ENCODE results near the gene MVB12B. TPM values are rescaled to one million over a fixed set of nuclear protein-coding genes. Genes with fewer than 3 reads are reported as not detected.

The MVB12B gene
- total RNA-seq, 2 experiments from 2014 or later, result 14.3 to 15.3 TPM

DNA sequence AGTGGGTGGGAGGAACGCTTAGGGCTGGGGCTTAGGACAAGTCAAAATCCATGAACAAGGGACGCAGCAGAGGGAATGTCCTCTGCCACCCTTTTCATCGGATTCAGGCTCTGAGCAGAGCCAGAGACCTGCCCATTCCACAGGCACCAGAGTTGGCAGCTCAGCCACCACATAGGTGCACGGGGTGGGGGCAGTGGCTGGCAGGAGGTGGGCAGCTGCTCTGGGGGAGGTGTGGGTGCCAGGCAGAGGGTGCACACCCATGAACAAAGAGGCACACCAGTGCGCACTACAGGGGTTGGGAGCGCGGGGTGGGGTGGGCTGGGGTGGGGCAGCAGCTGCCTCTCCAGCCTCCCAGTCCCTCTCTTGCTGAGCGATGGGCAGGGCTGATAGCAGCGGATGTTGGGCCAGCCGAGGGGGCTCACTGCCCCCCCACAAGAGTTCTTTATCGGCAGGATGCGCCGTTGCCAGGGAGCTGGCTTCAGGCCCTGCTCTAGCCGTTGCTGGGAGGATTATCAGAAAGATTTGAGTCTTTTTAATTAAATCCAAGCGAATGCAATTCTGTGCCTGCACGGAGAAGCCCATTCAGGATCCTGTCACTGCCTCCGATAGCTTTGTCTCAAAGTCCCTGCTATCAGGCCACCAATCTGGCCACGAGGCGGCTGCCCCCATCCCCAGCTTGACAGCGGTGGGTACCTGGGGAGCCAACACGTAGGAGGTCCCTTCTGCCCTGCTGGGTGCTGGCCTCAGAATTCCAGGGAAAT, 222.8 kb downstream of the MVB12B start:
- no peaks in the 10 kb centered on the region for H3K27me3 Mint-ChIP-seq
- H3K9me3 Mint-ChIP-seq, result no peaks in the 10 kb centered on the region
- H3K4me3 ChIP-seq (ENCODE audit: low read length), result no peak overlapping the region
- no peak overlapping the region for H3K27ac Mint-ChIP-seq
- TF ChIP-seq, protein P1, sequence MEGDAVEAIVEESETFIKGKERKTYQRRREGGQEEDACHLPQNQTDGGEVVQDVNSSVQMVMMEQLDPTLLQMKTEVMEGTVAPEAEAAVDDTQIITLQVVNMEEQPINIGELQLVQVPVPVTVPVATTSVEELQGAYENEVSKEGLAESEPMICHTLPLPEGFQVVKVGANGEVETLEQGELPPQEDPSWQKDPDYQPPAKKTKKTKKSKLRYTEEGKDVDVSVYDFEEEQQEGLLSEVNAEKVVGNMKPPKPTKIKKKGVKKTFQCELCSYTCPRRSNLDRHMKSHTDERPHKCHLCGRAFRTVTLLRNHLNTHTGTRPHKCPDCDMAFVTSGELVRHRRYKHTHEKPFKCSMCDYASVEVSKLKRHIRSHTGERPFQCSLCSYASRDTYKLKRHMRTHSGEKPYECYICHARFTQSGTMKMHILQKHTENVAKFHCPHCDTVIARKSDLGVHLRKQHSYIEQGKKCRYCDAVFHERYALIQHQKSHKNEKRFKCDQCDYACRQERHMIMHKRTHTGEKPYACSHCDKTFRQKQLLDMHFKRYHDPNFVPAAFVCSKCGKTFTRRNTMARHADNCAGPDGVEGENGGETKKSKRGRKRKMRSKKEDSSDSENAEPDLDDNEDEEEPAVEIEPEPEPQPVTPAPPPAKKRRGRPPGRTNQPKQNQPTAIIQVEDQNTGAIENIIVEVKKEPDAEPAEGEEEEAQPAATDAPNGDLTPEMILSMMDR (IDR thresholded peaks at IDR 0.05), result no peak
- H3K4me3 Mint-ChIP-seq, result no peak overlapping the region
- no peaks in the 10 kb centered on the region for H3K36me3 Mint-ChIP-seq (ENCODE audit: low read depth)
- POLR2A ChIA-PET, result no interaction called here
- intact Hi-C loops (cut with DNase I, micrococcal nuclease), result no loop called here
- CTCF ChIA-PET, result interaction anchor here (1.2 kb wide), 1 partner anchor 9 kb away, joined by 5 read pairs; no protein-coding TSS in a partner anchor
- no peaks in the 10 kb centered on the region for H3K4me1 ChIP-seq (ENCODE audit: insufficient read depth, low read length)
- ATAC-seq (ENCODE audit: poor library complexity) (no peak), DNase-seq (no peak)
- no peaks in the 10 kb centered on the region for H3K4me1 Mint-ChIP-seq (ENCODE audit: low read depth)
- peaks cover 0 to under 1% of the 10 kb centered on the region in 2 experiments for H3K9me3 ChIP-seq (ENCODE audit: control insufficient read depth in 1 of 2, insufficient read depth in 1 of 2, low read length in 2 of 2)
- H3K36me3 ChIP-seq (ENCODE audit: insufficient read depth, low read length), result no peaks in the 10 kb centered on the region
- H3K27me3 ChIP-seq (ENCODE audit: control insufficient read depth in 1 of 2, insufficient read depth in 2 of 2, low read length in 2 of 2), result no peaks in the 10 kb centered on the region
- H3K27ac ChIP-seq (ENCODE audit: low read depth in 1 of 2, low read length in 2 of 2), result no peak overlapping the region

DNA sequence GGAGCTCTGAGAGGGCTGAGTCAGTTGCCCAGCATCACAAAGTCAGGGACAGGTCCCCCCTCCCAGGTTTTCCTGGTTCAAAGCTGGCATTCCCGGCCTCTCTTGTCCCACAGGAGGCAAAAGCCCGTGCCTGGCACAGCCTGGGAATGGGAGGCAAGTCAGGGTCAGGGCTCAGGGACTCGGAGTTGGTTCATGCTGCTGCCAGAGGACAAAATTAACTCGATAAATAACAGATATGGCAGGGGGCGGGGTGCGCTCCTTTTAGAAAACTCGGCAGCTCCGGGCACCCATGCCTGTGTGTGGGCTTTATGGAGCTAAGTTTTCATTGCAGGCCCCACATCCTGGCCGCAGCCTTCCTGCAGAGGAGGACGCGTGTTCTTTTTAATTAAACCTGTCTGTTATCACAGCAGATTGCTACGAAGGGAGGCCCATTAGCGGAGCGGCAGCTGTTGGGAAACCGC, 224.3 kb downstream of the MVB12B start:
- Mint-ChIP-seq H3K9me3 (no peaks in the 10 kb centered on the region), H3K27me3 (no peaks in the 10 kb centered on the region), H3K27ac (no peak overlapping the region), H3K4me3 (no peak overlapping the region), H3K36me3 (ENCODE audit: low read depth) (no peaks in the 10 kb centered on the region), H3K4me1 (ENCODE audit: low read depth) (no peaks in the 10 kb centered on the region)
- TF ChIP-seq, protein P1 (IDR thresholded peaks at IDR 0.05), result no peak
- Histone ChIP-seq H3K27ac (ENCODE audit: low read depth in 1 of 2, low read length in 2 of 2) (no peak overlapping the region), H3K4me3 (ENCODE audit: low read length) (no peak overlapping the region), H3K9me3 (ENCODE audit: control insufficient read depth in 1 of 2, insufficient read depth in 1 of 2, low read length in 2 of 2) (peaks cover 0 to 7% of the 10 kb centered on the region in 2 experiments), H3K36me3 (ENCODE audit: insufficient read depth, low read length) (no peaks in the 10 kb centered on the region), H3K27me3 (ENCODE audit: control insufficient read depth in 1 of 2, insufficient read depth in 2 of 2, low read length in 2 of 2) (no peaks in the 10 kb centered on the region), H3K4me1 (ENCODE audit: insufficient read depth, low read length) (no peaks in the 10 kb centered on the region)
- ChIA-PET POLR2A (no interaction called here), CTCF (no interaction called here)
- DNase-seq, result no peak
- intact Hi-C loops (cut with DNase I, micrococcal nuclease), result no loop called here
- no peak for ATAC-seq (ENCODE audit: poor library complexity)

DNA sequence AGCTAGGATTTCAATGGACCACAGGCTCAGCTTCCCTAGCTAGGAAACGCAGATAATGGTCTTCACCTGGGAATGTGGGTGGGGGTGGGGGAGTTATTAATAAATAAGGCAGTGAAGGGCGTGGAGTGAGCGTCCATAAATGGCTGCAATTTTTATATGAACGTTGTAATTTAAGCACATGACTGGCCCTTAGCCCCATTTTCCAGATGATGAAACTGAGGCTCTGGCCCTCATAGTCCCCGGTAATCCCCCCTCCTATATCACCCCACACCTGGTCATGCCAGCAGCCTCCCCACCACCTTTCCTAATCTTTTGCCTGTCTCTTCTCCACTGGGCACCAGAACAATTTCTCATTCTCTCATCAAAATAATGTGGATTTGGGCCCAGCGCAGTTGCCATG, 225.2 kb downstream of the MVB12B start:
- intact Hi-C loops (cut with DNase I, micrococcal nuclease), result no loop called here
- ChIA-PET POLR2A (no interaction called here), CTCF (no interaction called here)

More for the DNA sequence above, 225.2 kb downstream of the MVB12B start:
- H3K4me3 Mint-ChIP-seq, result no peak overlapping the region
- H3K27me3 ChIP-seq (ENCODE audit: control insufficient read depth in 1 of 2, insufficient read depth in 2 of 2, low read length in 2 of 2), result no peaks in the 10 kb centered on the region
- H3K27me3 Mint-ChIP-seq, result no peaks in the 10 kb centered on the region
- no peak overlapping the region for H3K27ac Mint-ChIP-seq
- no peaks in the 10 kb centered on the region for H3K4me1 ChIP-seq (ENCODE audit: insufficient read depth, low read length)
- H3K9me3 Mint-ChIP-seq, result no peaks in the 10 kb centered on the region
- H3K4me3 ChIP-seq (ENCODE audit: low read length), result no peak overlapping the region
- H3K9me3 ChIP-seq (ENCODE audit: control insufficient read depth in 1 of 2, insufficient read depth in 1 of 2, low read length in 2 of 2), result peaks cover 0 to 10% of the 10 kb centered on the region in 2 experiments
- no peak overlapping the region for H3K27ac ChIP-seq (ENCODE audit: low read depth in 1 of 2, low read length in 2 of 2)
- ATAC-seq (ENCODE audit: poor library complexity) (no peak), DNase-seq (no peak)
- TF ChIP-seq, protein P1 (IDR thresholded peaks at IDR 0.05), result no peak
- no peaks in the 10 kb centered on the region for H3K36me3 ChIP-seq (ENCODE audit: insufficient read depth, low read length)
- H3K36me3 Mint-ChIP-seq (ENCODE audit: low read depth), result no peaks in the 10 kb centered on the region
- no peaks in the 10 kb centered on the region for H3K4me1 Mint-ChIP-seq (ENCODE audit: low read depth)

All from CD4-positive, alpha-beta T cell (primary cell).